GM23338 (cell line): ENCODE measurements around the gene C16orf86. TPM values are rescaled to one million over a fixed set of nuclear protein-coding genes. Genes with fewer than 3 reads are reported as not detected.

ENCODE experiments used
- ATAC-seq: fragments of 200-7000 bp; cut with Tn5 transposase; 3 replicates; pipeline ENCODE4 v1.9.1; 2020
- DNase-seq: peaks from one replicate; pipeline ENCODE4 v3.0.0-alpha.2; 2015; ENCODE audit warnings: low spot score
- H2AFZ ChIP-seq: fragments of 200-600 bp; sonication (generic); 2 replicates; pipeline ENCODE4 v1.8.0; 2016; ENCODE audit warnings: antibody characterized with exemption, mild to moderate bottlenecking, moderate library complexity
- H3F3A ChIP-seq: fragments of 200-600 bp; sonication (generic); replicated peaks from 2 replicates; pipeline ENCODE4 v1.8.0; 2017; ENCODE audit warnings: antibody characterized with exemption, mixed run types, low read depth
- H3K27ac ChIP-seq: fragments of 200-600 bp; sonication (generic); 2 replicates; pipeline ENCODE4 v1.6.1; 2016; ENCODE audit warnings: low read depth
- H3K27me3 ChIP-seq: fragments of 200-600 bp; sonication (generic); 2 replicates; pipeline ENCODE4 v1.8.0; 2016; ENCODE audit warnings: mild to moderate bottlenecking, mixed run types, moderate library complexity; ENCODE audit not compliant: insufficient read depth
- H3K36me3 ChIP-seq: fragments of 200-600 bp; sonication (generic); 2 replicates; pipeline ENCODE4 v1.8.0; 2016; ENCODE audit warnings: mild to moderate bottlenecking; ENCODE audit not compliant: insufficient read depth
- H3K4me1 ChIP-seq: fragments of 200-600 bp; sonication (generic); 2 replicates; pipeline ENCODE4 v1.8.0; 2016; ENCODE audit warnings: mild to moderate bottlenecking, moderate library complexity; ENCODE audit not compliant: insufficient read depth
- H3K4me2 ChIP-seq: fragments of 200-600 bp; sonication (generic); 2 replicates; pipeline ENCODE4 v1.7.1; 2017; ENCODE audit warnings: mixed run types
- H3K4me3 ChIP-seq: fragments of 200-600 bp; sonication (generic); 2 replicates; pipeline ENCODE4 v1.6.1; 2016; ENCODE audit warnings: mixed run types
- H3K79me2 ChIP-seq: fragments of 200-600 bp; sonication (generic); replicated peaks from 2 replicates; pipeline ENCODE4 v1.8.0; 2017; ENCODE audit warnings: mild to moderate bottlenecking; ENCODE audit not compliant: insufficient read depth
- H3K9me2 ChIP-seq: fragments of 200-600 bp; sonication (generic); 2 replicates; pipeline ENCODE4 v1.8.0; 2017; ENCODE audit not compliant: insufficient read depth
- H4K20me1 ChIP-seq: fragments of 200-600 bp; sonication (generic); replicated peaks from 2 replicates; pipeline ENCODE4 v1.8.0; 2017; ENCODE audit warnings: mild to moderate bottlenecking; ENCODE audit not compliant: insufficient read depth
- H3K27ac Mint-ChIP-seq: 2 replicates; pipeline ENCODE4 v1.8.0; 2020; ENCODE audit warnings: inconsistent platforms, mild to moderate bottlenecking, moderate library complexity, mixed read lengths
- H3K27me3 Mint-ChIP-seq: 3 replicates; pipeline ENCODE4 v1.8.0; 2022; ENCODE audit warnings: low read depth, mild to moderate bottlenecking, moderate library complexity, mixed read lengths, inconsistent platforms; ENCODE audit not compliant: insufficient read depth, poor library complexity
- H3K36me3 Mint-ChIP-seq: 3 replicates; pipeline ENCODE4 v1.8.0; 2021; ENCODE audit warnings: low read depth, mild to moderate bottlenecking, inconsistent platforms, moderate library complexity, mixed read lengths
- H3K4me1 Mint-ChIP-seq: 3 replicates; pipeline ENCODE4 v1.8.0; 2020; ENCODE audit warnings: mild to moderate bottlenecking, inconsistent platforms, mixed read lengths
- H3K4me3 Mint-ChIP-seq: 3 replicates; pipeline ENCODE4 v1.8.0; 2021; ENCODE audit warnings: moderate library complexity, mild to moderate bottlenecking, inconsistent platforms, mixed read lengths
- H3K9me3 Mint-ChIP-seq: 3 replicates; pipeline ENCODE4 v1.8.0; 2020; ENCODE audit warnings: moderate library complexity, mild to moderate bottlenecking, inconsistent platforms, mixed read lengths
- EZH2phosphoT487 ChIP-seq: fragments of 200-600 bp; sonication (generic); IDR thresholded peaks from one replicate; pipeline ENCODE4 v1.8.1; 2018; ENCODE audit warnings: antibody characterized with exemption; ENCODE audit not compliant: unreplicated experiment
- NANOG ChIP-seq: IDR thresholded peaks from 2 replicates; pipeline ENCODE4 v1.6.1; 2016; ENCODE audit warnings: antibody characterized with exemption, borderline replicate concordance
- ZNF114 ChIP-seq: fragments of 250-450 bp; sonication (Bioruptor Pico); IDR thresholded peaks from 2 replicates; pipeline ENCODE4 v1.5.0; 2020; ENCODE audit warnings: mild to moderate bottlenecking, moderate library complexity
- ZNF331 ChIP-seq: fragments of 250-450 bp; sonication (Bioruptor Pico); IDR thresholded peaks from 2 replicates; pipeline ENCODE4 v1.5.0; 2020; ENCODE audit warnings: low read depth, mild to moderate bottlenecking, moderate library complexity
- polyA plus RNA-seq: library from polyadenylated mRNA; unstranded; fragments of >200 nt; fragmentation: Nextera tagmentation; extraction: Ambion mirVana; gene quantifications from 2 replicates; pipeline ENCODE4 v1.2.1, GENCODE V29; 2016
- total RNA-seq: library from RNA; depleted of rRNA; stranded (reverse); fragments of >200 nt; shearing (Covaris generic); gene quantifications from 2 replicates; pipeline ENCODE4 v1.2.3, GENCODE V29; 2014
- TF ChIP-seq, protein P1 (sequence below): fragments of 250-450 bp; sonication (Bioruptor Pico); IDR thresholded peaks from 2 replicates; pipeline ENCODE4 v1.5.0; 2020; ENCODE audit warnings: mild to moderate bottlenecking, moderate library complexity
- TF ChIP-seq, protein P2 (sequence below), 2 experiments: fragments of 200-600 bp in 1 of 2; sonication (generic) in 1 of 2; conservative IDR thresholded peaks; 2 replicates each; pipeline versions ENCODE4 v1.5.1 to v1.6.1; 2016 to 2017; ENCODE audit warnings: antibody characterized with exemption in 2 of 2, low read depth in 2 of 2, mild to moderate bottlenecking in 2 of 2, moderate library complexity in 1 of 2
- TF ChIP-seq, protein P3 (sequence below): IDR thresholded peaks from one replicate; pipeline ENCODE4 v1.6.1; 2018; ENCODE audit warnings: antibody characterized with exemption; ENCODE audit not compliant: unreplicated experiment

The C16orf86 gene
- total and polyA plus RNA-seq, 2 experiments from 2014 or later = 0.87 to 1.1 TPM

DNA sequence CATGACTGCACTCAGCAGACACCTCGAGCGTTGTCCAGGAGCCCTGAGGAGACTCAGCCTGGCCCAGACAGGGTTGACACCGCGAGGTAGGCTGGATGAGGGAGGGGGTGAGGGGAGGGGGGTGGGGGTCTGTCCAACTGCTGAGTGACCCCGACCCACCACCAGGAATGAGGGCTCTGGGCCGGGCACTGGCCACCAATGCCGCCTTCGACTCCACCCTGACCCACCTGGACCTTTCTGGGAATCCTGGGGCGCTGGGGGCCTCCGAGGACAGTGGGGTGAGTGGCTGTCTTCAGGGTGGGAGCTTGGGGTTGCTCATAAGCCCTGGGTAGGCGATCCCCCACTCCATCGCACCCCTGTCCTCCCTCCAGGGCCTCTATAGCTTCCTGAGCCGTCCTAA is 18.9 kb upstream of the C16orf86 start:
- no peaks in the 10 kb centered on the region for H3K79me2 ChIP-seq
- H3K4me1 ChIP-seq = no peaks in the 10 kb centered on the region; the same call in 1 of the 2 replicates
- no peaks in the 10 kb centered on the region for H3K36me3 ChIP-seq
- Mint-ChIP-seq H3K4me1 (peaks cover 11% of the 10 kb centered on the region), H3K4me3 (no peak overlapping the region), H3K36me3 (peaks cover 4% of the 10 kb centered on the region; the same call in 1 of the 3 replicates), H3K9me3 (no peaks in the 10 kb centered on the region), H3K27me3 (peaks cover 74% of the 10 kb centered on the region), H3K27ac (no peak overlapping the region)
- DNase-seq (no peak), ATAC-seq (no peak)
- H2AFZ ChIP-seq = no peak overlapping the region
- peak overlapping the region; percentile 46; the same call in 1 of the 2 replicates for H3K4me3 ChIP-seq
- peaks cover 7% of the 10 kb centered on the region; the same call in 1 of the 2 replicates for H3F3A ChIP-seq
- H3K27me3 ChIP-seq = peaks cover 73% of the 10 kb centered on the region
- peak overlapping the region; percentile 78 for H3K4me2 ChIP-seq
- TF ChIP-seq, protein P1, sequence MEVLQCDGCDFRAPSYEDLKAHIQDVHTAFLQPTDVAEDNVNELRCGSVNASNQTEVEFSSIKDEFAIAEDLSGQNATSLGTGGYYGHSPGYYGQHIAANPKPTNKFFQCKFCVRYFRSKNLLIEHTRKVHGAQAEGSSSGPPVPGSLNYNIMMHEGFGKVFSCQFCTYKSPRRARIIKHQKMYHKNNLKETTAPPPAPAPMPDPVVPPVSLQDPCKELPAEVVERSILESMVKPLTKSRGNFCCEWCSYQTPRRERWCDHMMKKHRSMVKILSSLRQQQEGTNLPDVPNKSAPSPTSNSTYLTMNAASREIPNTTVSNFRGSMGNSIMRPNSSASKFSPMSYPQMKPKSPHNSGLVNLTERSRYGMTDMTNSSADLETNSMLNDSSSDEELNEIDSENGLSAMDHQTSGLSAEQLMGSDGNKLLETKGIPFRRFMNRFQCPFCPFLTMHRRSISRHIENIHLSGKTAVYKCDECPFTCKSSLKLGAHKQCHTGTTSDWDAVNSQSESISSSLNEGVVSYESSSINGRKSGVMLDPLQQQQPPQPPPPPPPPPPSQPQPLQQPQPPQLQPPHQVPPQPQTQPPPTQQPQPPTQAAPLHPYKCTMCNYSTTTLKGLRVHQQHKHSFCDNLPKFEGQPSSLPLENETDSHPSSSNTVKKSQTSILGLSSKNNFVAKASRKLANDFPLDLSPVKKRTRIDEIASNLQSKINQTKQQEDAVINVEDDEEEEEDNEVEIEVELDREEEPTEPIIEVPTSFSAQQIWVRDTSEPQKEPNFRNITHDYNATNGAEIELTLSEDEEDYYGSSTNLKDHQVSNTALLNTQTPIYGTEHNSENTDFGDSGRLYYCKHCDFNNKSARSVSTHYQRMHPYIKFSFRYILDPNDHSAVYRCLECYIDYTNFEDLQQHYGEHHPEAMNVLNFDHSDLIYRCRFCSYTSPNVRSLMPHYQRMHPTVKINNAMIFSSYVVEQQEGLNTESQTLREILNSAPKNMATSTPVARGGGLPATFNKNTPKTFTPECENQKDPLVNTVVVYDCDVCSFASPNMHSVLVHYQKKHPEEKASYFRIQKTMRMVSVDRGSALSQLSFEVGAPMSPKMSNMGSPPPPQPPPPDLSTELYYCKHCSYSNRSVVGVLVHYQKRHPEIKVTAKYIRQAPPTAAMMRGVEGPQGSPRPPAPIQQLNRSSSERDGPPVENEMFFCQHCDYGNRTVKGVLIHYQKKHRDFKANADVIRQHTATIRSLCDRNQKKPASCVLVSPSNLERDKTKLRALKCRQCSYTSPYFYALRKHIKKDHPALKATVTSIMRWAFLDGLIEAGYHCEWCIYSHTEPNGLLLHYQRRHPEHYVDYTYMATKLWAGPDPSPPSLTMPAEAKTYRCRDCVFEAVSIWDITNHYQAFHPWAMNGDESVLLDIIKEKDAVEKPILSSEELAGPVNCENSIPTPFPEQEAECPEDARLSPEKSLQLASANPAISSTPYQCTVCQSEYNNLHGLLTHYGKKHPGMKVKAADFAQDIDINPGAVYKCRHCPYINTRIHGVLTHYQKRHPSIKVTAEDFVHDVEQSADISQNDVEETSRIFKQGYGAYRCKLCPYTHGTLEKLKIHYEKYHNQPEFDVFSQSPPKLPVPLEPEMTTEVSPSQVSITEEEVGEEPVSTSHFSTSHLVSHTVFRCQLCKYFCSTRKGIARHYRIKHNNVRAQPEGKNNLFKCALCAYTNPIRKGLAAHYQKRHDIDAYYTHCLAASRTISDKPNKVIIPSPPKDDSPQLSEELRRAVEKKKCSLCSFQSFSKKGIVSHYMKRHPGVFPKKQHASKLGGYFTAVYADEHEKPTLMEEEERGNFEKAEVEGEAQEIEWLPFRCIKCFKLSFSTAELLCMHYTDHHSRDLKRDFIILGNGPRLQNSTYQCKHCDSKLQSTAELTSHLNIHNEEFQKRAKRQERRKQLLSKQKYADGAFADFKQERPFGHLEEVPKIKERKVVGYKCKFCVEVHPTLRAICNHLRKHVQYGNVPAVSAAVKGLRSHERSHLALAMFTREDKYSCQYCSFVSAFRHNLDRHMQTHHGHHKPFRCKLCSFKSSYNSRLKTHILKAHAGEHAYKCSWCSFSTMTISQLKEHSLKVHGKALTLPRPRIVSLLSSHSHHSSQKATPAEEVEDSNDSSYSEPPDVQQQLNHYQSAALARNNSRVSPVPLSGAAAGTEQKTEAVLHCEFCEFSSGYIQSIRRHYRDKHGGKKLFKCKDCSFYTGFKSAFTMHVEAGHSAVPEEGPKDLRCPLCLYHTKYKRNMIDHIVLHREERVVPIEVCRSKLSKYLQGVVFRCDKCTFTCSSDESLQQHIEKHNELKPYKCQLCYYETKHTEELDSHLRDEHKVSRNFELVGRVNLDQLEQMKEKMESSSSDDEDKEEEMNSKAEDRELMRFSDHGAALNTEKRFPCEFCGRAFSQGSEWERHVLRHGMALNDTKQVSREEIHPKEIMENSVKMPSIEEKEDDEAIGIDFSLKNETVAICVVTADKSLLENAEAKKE (CRISPR knock-in tag) = no peak
- TF ChIP-seq, protein P2, sequence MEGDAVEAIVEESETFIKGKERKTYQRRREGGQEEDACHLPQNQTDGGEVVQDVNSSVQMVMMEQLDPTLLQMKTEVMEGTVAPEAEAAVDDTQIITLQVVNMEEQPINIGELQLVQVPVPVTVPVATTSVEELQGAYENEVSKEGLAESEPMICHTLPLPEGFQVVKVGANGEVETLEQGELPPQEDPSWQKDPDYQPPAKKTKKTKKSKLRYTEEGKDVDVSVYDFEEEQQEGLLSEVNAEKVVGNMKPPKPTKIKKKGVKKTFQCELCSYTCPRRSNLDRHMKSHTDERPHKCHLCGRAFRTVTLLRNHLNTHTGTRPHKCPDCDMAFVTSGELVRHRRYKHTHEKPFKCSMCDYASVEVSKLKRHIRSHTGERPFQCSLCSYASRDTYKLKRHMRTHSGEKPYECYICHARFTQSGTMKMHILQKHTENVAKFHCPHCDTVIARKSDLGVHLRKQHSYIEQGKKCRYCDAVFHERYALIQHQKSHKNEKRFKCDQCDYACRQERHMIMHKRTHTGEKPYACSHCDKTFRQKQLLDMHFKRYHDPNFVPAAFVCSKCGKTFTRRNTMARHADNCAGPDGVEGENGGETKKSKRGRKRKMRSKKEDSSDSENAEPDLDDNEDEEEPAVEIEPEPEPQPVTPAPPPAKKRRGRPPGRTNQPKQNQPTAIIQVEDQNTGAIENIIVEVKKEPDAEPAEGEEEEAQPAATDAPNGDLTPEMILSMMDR (conservative IDR thresholded peaks at IDR 0.05; ENCODE audit: low read depth in 2 of 2) = no peak
- TF ChIP-seq, protein P3, sequence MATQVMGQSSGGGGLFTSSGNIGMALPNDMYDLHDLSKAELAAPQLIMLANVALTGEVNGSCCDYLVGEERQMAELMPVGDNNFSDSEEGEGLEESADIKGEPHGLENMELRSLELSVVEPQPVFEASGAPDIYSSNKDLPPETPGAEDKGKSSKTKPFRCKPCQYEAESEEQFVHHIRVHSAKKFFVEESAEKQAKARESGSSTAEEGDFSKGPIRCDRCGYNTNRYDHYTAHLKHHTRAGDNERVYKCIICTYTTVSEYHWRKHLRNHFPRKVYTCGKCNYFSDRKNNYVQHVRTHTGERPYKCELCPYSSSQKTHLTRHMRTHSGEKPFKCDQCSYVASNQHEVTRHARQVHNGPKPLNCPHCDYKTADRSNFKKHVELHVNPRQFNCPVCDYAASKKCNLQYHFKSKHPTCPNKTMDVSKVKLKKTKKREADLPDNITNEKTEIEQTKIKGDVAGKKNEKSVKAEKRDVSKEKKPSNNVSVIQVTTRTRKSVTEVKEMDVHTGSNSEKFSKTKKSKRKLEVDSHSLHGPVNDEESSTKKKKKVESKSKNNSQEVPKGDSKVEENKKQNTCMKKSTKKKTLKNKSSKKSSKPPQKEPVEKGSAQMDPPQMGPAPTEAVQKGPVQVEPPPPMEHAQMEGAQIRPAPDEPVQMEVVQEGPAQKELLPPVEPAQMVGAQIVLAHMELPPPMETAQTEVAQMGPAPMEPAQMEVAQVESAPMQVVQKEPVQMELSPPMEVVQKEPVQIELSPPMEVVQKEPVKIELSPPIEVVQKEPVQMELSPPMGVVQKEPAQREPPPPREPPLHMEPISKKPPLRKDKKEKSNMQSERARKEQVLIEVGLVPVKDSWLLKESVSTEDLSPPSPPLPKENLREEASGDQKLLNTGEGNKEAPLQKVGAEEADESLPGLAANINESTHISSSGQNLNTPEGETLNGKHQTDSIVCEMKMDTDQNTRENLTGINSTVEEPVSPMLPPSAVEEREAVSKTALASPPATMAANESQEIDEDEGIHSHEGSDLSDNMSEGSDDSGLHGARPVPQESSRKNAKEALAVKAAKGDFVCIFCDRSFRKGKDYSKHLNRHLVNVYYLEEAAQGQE = no peak
- TF ChIP-seq NANOG (no peak), ZNF114 (CRISPR knock-in tag) (no peak), EZH2phosphoT487 (no peak), ZNF331 (no peak)
- H3K9me2 ChIP-seq = no peaks in the 10 kb centered on the region
- H4K20me1 ChIP-seq = no peaks in the 10 kb centered on the region; the same call in 1 of the 2 replicates
- no peak overlapping the region for H3K27ac ChIP-seq
